H4 (cell line): ENCODE data around the gene KLHL42. TPM values are rescaled to one million over a fixed set of nuclear protein-coding genes. Genes with fewer than 3 reads are reported as not detected.

Experiments used
- DNase-seq: peaks from one replicate; pipeline ENCODE4 v3.0.0-alpha.2; 2015; ENCODE audit warnings: low spot score
- total RNA-seq: library from RNA; depleted of rRNA; stranded (reverse); fragments of >200 nt; shearing (Covaris generic); gene quantifications from 2 replicates; pipeline ENCODE4 v1.2.3, GENCODE V29; 2014

The KLHL42 gene
- total RNA-seq, 1 experiment from 2014 or later: 7.4 TPM

- peak; percentile 51 for DNase-seq
Measured at GRCh38 chr12:27780612-27781408, 777 bp downstream of the KLHL42 start.

GRCh38 chr12:27781680-27782079 is 1.6 kb downstream of the KLHL42 start:
- DNase-seq: no peak

GRCh38 chr12:27782481-27782880 is 2.4 kb downstream of the KLHL42 start:
- DNase-seq: no peak

- DNase-seq: peak; percentile 50
Measured at GRCh38 chr12:27785882-27786570, 6.0 kb downstream of the KLHL42 start.

GRCh38 chr12:27787559-27787958 is 7.5 kb downstream of the KLHL42 start:
- DNase-seq: peak; percentile 10

- no peak for DNase-seq
Measured at GRCh38 chr12:27790179-27790578, 10.1 kb downstream of the KLHL42 start.

- DNase-seq: no peak
Measured at GRCh38 chr12:27794818-27795584, 15.0 kb downstream of the KLHL42 start.

GRCh38 chr12:27796128-27796527 is 16.1 kb downstream of the KLHL42 start:
- DNase-seq: no peak

GRCh38 chr12:27797301-27798025 is 17.4 kb downstream of the KLHL42 start:
- DNase-seq: no peak

GRCh38 chr12:27800819-27801218 is 20.8 kb downstream of the KLHL42 start:
- DNase-seq: no peak

- DNase-seq: no peak
Measured at GRCh38 chr12:27801630-27802029, 21.6 kb downstream of the KLHL42 start.

- no peak for DNase-seq
Measured at GRCh38 chr12:27802511-27802910, 22.5 kb downstream of the KLHL42 start.

- no peak for DNase-seq
Measured at GRCh38 chr12:27802936-27803335, 22.9 kb downstream of the KLHL42 start.

GRCh38 chr12:27805238-27805637 is 25.2 kb downstream of the KLHL42 start:
- DNase-seq: no peak

- no peak for DNase-seq
Measured at GRCh38 chr12:27806259-27806658, 26.2 kb downstream of the KLHL42 start.

GRCh38 chr12:27807063-27807703 is 27.1 kb downstream of the KLHL42 start:
- no peak for DNase-seq

- DNase-seq: no peak
Measured at GRCh38 chr12:27808841-27809240, 28.8 kb downstream of the KLHL42 start.

- DNase-seq: no peak
Measured at GRCh38 chr12:27810756-27811155, 30.7 kb downstream of the KLHL42 start.

- DNase-seq: no peak
Measured at GRCh38 chr12:27812502-27812901, 32.5 kb downstream of the KLHL42 start.

GRCh38 chr12:27814411-27814810 is 34.4 kb downstream of the KLHL42 start:
- DNase-seq: no peak

- no peak for DNase-seq
Measured at GRCh38 chr12:27814851-27815591, 35.0 kb downstream of the KLHL42 start.
